ENCODE measurements around the gene ASNSD1.
"Not testable (repeated sequence)": the region's sequence is repeated elsewhere in the genome, so short reads cannot be mapped to it uniquely, and the experiment has no call there.

Gene ASNSD1

GRCh38 chr2:189654641-189655040 is 6.6 kb upstream of the ASNSD1 start:
- DNase-seq (ENCODE audit: low read depth in 1 of 2, low spot score in 1 of 2), result no peak
- in situ Hi-C loops (cut with HindIII; ENCODE audit: low pct_unique_long_range_greater_than_20kb, low sequenced_read_pairs), result no loop called here
- no peak for TF ChIP-seq JUND (IDR thresholded peaks at IDR 0.05; ENCODE audit: low read depth)

GRCh38 chr2:189657867-189658266 is 3.4 kb upstream of the ASNSD1 start:
- in situ Hi-C loops (cut with HindIII; ENCODE audit: low pct_unique_long_range_greater_than_20kb, low sequenced_read_pairs), result no loop called here
- no peak for TF ChIP-seq JUND (IDR thresholded peaks at IDR 0.05; ENCODE audit: low read depth)
- DNase-seq (ENCODE audit: low read depth in 1 of 2, low spot score in 1 of 2), result no peak

- no peak for DNase-seq (ENCODE audit: low read depth in 1 of 2, low spot score in 1 of 2)
- in situ Hi-C loops (cut with HindIII; ENCODE audit: low pct_unique_long_range_greater_than_20kb, low sequenced_read_pairs), result no loop called here
- no peak for TF ChIP-seq JUND (IDR thresholded peaks at IDR 0.05; ENCODE audit: low read depth)
These were observed 2.7 kb upstream of the ASNSD1 start for GRCh38 chr2:189658306-189659212.

GRCh38 chr2:189659734-189660133 is 1.5 kb upstream of the ASNSD1 start:
- peak in 1 of 2 experiments; percentile 61 for DNase-seq (ENCODE audit: low read depth in 1 of 2, low spot score in 1 of 2)
- no peak for TF ChIP-seq JUND (IDR thresholded peaks at IDR 0.05; ENCODE audit: low read depth)
- in situ Hi-C loops (cut with HindIII; ENCODE audit: low pct_unique_long_range_greater_than_20kb, low sequenced_read_pairs), result no loop called here

- in situ Hi-C loops (cut with HindIII; ENCODE audit: low pct_unique_long_range_greater_than_20kb, low sequenced_read_pairs), result no loop called here
- no peak for TF ChIP-seq JUND (IDR thresholded peaks at IDR 0.05; ENCODE audit: low read depth)
- no peak for DNase-seq (ENCODE audit: low read depth in 1 of 2, low spot score in 1 of 2)
These were observed 484 bp upstream of the ASNSD1 start for GRCh38 chr2:189660803-189661147.

GRCh38 chr2:189661957-189662321 is 680 bp downstream of the ASNSD1 start:
- no peak for DNase-seq (ENCODE audit: low read depth in 1 of 2, low spot score in 1 of 2)
- no peak for TF ChIP-seq JUND (IDR thresholded peaks at IDR 0.05; ENCODE audit: low read depth)
- in situ Hi-C loops (cut with HindIII; ENCODE audit: low pct_unique_long_range_greater_than_20kb, low sequenced_read_pairs), result no loop called here

DNA sequence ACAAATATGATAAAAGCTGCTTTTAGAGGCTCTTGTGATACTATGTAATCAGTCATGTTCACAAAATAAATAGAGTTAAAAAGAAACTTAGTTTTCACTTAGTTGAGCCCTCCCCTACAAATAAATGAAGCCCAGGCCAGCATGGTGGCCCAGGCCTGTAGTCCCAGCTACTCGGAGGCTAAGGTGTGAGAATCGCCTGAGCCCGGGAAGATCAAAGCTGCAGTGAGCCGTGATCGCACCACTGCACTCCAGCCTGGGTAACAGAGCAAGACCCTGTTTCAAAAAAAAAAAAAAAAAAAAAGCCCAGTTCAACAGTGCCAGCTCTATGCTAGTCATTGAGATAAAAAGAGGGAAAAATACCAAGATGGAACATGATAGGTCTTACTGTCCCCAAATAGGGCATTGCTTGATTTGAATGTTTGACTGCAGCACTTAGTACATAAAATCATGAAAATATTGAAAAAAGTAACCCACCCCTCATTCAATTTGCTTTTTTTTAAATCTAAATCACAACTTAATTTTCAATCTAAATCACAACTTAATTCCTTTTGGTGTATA is 1.5 kb downstream of the ASNSD1 start:
- no peak for TF ChIP-seq JUND (IDR thresholded peaks at IDR 0.05; ENCODE audit: low read depth)
- in situ Hi-C loops (cut with HindIII; ENCODE audit: low pct_unique_long_range_greater_than_20kb, low sequenced_read_pairs), result no loop called here
- no peak for DNase-seq (ENCODE audit: low read depth in 1 of 2, low spot score in 1 of 2)

- DNase-seq (ENCODE audit: low read depth in 1 of 2, low spot score in 1 of 2); in situ Hi-C loops (cut with HindIII; ENCODE audit: low pct_unique_long_range_greater_than_20kb, low sequenced_read_pairs): not testable (repeated sequence)
These were observed 2.1 kb downstream of the ASNSD1 start for GRCh38 chr2:189663319-189663718.

DNA sequence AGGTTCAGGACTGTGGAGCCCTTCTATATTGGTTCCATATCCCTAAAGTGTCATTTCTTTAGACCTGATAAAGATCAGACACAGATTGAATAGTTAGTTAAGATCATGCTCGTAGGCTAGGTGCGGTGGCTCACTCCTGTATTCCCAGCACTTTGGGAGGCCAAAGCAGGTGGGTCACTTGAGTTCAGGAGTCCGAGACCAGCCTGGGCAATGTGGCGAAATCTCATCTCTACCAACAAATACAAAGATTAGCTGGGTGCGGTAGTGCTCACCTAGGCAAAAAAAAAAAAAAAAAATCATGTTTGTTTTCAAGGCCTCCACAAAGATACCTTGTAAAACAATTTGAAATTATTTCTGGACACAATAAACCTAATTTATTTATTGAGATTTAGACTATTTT is 8.7 kb downstream of the ASNSD1 start:
- no peak for TF ChIP-seq JUND (IDR thresholded peaks at IDR 0.05; ENCODE audit: low read depth)
- in situ Hi-C loops (cut with HindIII; ENCODE audit: low pct_unique_long_range_greater_than_20kb, low sequenced_read_pairs), result no loop called here
- no peak for DNase-seq (ENCODE audit: low read depth in 1 of 2, low spot score in 1 of 2)

DNA sequence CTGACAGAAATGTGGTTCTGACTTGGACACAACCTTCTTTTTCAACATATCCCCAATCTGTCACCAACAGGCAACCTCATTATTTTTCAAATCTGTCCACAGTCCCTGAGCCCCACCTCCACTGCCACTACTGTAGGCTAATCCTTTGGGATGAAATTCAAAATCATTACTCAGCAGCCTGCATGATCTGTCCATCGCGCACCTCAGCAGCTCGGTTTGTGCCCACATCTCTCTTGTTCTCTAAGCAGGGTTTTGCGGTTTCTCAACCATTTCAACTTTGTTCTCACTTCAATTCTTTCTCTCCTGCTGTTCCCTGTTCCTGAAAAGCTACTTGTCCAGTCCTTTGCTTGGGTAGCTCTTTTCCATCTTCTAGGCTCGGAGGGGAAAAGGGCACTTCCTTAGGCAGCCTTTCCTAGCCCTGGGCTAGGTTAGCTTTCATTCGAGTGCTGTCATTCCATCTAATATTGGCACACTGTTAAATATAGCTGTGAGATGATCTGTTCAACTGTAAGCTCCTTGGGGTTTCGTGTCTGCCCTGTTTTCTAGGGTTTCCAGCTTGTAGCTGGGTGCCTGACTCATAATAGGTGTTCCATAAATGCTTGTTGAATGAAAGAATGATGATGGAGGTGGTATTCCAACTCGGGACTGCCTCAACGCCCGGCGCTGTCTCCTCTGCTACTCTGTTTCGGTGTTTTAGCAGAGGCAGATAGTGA is 12.6 kb downstream of the ASNSD1 start:
- no peak for TF ChIP-seq JUND (IDR thresholded peaks at IDR 0.05; ENCODE audit: low read depth)
- in situ Hi-C loops (cut with HindIII; ENCODE audit: low pct_unique_long_range_greater_than_20kb, low sequenced_read_pairs), result no loop called here
- no peak for DNase-seq (ENCODE audit: low read depth in 1 of 2, low spot score in 1 of 2)

DNA sequence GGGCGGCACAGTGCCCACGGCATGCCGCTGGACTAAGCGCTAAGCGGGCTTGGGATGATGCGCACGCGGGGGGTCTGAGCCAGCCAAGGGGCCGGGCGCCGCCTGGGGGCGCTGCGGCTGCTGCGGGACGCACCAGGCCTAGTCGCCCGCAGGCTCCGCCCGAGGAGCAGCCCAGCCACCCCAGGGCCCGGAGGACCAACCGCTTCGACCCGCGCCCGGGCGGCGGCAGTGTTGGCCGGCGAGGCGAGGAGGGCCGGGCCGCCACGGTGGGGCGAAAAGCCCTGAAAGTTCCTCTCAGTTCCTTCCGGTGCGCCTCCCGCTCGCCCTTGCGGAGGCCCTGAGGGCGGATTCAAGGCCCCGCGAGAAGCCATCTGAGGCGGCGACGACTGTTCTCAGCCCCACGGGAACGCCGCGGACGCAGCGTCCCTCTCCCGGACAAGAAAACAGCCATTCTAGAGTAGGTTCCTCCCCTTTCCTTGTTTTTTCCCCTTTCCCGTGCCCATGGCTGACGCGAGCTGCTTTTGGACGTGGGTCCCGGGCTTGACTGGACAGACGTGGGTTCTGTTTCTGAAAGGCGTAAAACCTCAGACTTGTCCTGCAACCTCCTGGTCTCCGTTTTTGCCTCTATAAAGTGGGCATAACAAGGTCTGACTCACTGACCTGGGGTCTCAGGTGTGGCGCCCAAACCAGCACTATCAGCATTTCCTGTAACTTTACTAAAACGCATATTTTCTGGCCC is 13.3 kb downstream of the ASNSD1 start, which contains the start of gene ANKAR:
Gene ANKAR (plus strand): TSS at position 297 of the 739 bp plus-strand sequence. CDS start 1,821 bp downstream, outside the sequence.
- in situ Hi-C loops (cut with HindIII; ENCODE audit: low pct_unique_long_range_greater_than_20kb, low sequenced_read_pairs), result no loop called here
- no peak for TF ChIP-seq JUND (IDR thresholded peaks at IDR 0.05; ENCODE audit: low read depth)
- peak; percentile 50 to 75 for DNase-seq (ENCODE audit: low read depth in 1 of 2, low spot score in 1 of 2)

- in situ Hi-C loops (cut with HindIII; ENCODE audit: low pct_unique_long_range_greater_than_20kb, low sequenced_read_pairs), result no loop called here
- TF ChIP-seq JUND (IDR thresholded peaks at IDR 0.05; ENCODE audit: low read depth), result no peak
- DNase-seq (ENCODE audit: low read depth in 1 of 2, low spot score in 1 of 2), result no peak
These were observed 15.2 kb downstream of the ASNSD1 start for GRCh38 chr2:189676471-189676870.
